GM21576 (cell line): ENCODE data around the gene GUCA2B.

ENCODE experiments used
- ATAC-seq: cut with Tn5 transposase; IDR thresholded peaks from one replicate; pipeline ENCODE4 v1.9.1; 2021; ENCODE audit warnings: mild to moderate bottlenecking, moderate library complexity; ENCODE audit not compliant: unreplicated experiment

Gene GUCA2B

DNA sequence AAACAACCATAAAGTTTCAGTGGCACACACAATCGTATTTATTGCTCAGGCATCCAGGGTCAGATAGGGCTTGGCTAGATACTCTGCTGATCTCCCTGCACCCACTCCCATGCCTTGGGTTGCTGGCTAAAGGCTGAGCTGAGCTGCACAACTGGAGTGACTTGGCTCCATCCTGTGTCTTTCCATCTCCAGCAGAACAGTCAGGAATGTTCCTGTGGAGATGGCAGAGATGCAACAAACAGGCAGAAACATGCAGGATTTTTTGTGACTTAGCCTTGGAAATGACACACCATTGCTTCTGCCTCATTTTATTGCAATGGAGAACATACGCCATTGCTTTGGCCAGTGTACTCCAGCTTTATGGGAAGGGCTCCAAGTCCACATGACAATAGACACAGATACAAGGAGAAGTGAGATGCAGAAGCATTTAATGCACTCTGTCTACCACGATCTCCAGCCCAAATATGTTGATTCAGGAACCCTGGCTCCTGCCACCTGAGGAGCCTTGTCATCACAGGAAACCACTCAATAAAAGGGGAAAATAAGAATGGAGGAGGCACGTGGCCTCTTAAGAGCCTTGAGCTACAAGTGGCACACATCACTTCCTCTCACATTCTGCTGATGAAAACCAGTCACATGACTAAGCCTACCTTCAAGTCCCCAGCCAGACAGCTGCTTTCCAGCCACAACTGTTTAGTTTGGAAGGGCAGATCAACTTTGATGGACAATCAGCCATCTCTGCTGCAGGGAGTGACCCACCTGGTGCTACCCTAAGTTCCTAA, 10.1 kb upstream of the GUCA2B start:
- ATAC-seq, result no peak

DNA sequence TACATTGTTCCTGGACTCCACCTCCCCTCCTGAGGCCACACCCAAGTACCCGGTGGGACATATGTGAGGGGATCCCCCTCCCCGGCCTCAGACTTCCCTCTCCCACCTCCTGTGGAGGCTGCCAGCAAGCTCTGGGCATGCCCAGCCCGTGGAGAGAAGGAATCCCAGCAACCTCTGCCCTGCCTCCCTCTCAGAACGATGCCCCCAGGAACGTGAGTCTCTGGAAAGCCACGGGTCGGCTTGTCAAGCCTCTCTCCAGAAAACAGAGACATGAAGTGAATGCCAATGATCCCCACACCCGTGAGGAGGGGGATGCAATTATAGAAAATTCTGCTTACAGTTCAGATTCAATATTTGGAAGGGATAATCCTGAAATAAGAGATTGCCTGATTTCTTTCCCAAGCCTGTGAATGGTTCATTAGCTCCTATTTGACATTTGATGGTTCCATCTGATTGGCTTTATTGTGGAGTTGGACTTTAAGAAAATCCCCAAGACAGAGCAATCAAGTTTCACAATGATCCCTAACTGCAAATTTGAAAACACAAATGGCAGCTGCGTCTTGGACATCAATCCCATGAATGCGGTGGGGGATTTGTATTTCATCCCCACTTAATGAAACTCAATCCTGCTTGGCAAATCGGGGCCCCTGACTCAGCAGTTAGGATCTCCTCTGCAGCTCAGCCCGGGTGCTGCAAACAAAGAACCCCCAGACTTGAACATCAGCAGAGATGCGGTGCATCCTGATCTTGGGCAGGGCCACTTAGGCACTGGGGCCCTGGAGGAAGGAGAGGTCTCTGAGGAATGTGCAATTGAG, 9.1 kb upstream of the GUCA2B start:
- no peak for ATAC-seq

- ATAC-seq, result no peak
Measured at GRCh38 chr1:42144711-42145388, 8.4 kb upstream of the GUCA2B start.

DNA sequence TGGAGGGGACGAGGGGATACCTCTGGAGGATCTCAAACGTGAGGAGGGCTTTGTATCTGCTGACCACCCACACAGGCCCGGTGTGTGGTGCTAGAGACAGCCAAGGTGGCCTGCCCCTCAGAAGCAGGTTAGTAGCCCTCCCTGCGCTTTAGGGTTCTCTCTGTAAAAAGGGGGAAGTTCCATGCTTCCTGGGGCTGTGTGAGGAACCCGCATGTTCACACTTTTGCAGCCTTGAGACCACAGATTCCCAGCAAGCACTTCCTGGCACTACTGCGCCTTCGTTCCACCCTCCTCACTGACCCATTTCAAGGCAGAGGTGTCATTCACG, 7.9 kb upstream of the GUCA2B start:
- ATAC-seq, result no peak

DNA sequence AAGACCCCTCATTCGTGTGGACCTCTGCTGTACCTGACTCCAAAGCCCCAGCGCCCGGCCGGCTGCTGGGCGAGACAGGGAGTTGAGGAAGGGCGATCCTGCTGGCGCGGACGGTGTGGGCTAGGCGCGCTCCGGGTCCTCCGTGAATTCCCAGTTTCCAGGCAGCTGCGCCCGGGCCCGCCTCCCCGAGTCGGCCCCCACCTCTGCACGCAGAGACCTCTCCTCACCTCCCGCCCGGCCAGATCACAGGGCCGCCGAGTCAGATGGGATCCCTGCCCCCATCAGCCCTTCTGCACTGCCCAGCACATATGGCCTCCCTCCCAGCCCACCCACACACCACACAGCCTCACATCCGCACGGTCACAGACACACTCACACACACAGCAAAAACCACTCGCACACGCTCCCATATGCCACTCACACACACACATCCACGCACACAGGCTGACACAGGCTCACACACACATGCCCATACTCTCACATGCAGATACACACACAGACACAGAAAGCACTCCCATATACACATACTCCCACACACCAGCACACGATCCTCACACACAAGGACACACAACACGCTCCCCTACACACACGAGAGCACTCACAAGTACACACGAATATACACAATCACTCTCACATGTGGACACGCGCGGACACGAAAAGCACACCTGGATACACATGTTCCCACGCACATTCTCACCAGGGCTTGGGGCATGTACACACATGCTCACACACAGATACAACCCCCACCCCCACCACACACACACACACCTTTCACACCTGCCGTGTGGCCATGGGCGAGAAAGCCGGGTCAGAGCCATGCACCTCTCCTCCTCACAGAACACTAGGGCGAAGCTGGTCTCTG, 7.2 kb upstream of the GUCA2B start:
- ATAC-seq, result no peak

- no peak for ATAC-seq
Measured at GRCh38 chr1:42146626-42147320, 6.4 kb upstream of the GUCA2B start.

DNA sequence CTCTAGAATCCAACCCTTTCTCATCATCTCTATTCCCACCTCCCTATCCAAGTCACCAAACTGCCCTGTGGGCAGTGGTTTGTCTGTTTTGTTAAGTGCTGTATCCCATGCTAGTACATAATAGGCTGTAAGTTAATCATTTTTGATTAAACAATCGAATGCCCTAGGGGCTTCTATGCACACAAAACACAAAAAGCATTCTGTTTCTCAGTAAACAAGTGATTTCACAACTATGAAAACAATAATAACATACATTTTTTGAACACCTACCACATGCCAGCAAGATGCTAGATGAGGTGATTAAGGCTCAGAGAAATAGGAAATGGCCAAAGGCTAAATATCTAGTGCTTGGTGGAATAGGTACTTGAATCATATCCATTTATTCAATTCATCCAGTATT, 5.0 kb upstream of the GUCA2B start:
- ATAC-seq, result no peak

- no peak for ATAC-seq
Measured at GRCh38 chr1:42150651-42151050, 2.6 kb upstream of the GUCA2B start.

DNA sequence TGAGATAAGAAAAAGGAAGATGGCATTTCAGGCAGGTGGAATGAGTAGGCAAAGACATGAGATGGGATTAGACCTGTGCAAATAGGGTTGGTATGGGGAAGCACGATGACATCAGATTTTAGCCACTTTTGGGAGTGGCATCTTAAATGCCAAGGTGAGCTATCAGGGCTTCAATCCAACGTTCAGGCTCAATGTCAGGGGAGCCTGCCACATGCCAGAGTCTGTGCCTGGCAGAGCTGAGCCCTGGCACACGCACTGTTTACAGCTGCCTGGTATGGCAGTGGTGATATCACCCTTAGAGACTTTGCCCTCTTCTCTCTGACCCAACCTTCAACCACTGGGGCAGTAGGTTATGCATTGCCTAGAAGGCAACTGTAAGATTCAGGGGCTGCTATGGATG, 1.1 kb upstream of the GUCA2B start:
- ATAC-seq, result no peak

DNA sequence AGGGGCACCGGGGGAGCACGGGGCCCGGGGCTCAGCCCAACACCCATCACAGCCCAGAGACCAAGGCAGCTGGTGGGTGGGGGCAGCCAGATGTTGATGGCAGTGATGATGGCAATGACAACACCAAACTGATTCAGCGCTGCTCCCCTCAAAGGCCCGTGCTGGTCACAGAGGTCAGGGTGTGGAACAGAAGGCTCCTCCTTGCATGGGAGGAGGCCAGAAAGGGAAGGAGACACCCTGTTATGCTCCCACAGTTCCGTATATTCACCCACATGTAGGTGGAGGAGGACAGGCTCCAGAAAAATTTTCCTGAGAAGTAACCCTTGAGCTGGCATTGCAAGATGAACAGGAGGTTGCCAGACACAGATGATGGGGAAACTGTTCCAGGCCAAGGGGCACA, 414 bp downstream of the GUCA2B start:
- ATAC-seq, result no peak

- no peak for ATAC-seq
Measured at GRCh38 chr1:42154685-42155084, 1.5 kb downstream of the GUCA2B start.

DNA sequence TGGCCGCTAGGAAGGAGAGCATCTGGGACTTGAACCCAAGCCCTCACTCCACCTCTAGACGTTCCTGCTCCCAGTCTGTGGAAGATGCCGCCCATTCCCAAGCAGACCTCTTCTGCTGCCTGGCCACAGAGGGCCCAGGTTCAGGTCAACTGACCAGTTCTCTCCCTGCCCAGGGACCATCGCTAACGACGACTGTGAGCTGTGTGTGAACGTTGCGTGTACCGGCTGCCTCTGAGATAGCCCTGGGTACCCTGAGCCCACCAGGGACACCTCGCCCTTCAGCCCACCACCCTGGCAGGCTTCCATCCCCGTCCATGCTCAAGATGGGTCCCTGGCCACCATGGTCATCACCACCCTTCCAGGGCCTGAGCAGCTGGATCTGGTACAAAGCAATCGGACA, 2.2 kb downstream of the GUCA2B start:
- ATAC-seq, result no peak

DNA sequence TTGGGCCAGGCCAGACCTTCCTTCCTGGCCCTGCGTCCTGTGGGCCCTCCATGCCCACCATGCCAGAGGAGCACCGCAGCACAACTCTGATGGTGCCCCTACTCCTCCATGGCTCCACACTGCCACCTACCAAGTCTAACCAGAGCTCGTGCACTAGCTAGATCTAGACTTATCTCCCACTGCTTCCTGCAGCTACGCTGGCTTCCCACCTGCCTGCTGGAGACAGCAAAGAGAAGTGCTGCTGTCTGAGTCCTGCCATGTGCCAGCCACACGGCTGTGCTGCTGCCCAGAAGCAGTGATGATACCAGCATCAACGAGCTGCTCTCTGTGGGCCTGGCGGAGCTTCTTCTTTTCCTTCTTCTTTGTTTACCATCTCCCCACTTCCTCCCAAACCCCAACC, 4.5 kb downstream of the GUCA2B start:
- ATAC-seq, result no peak

- no peak for ATAC-seq
Measured at GRCh38 chr1:42158189-42158588, 5.0 kb downstream of the GUCA2B start.

- no peak for ATAC-seq
Measured at GRCh38 chr1:42162181-42162580, 9.0 kb downstream of the GUCA2B start.

DNA sequence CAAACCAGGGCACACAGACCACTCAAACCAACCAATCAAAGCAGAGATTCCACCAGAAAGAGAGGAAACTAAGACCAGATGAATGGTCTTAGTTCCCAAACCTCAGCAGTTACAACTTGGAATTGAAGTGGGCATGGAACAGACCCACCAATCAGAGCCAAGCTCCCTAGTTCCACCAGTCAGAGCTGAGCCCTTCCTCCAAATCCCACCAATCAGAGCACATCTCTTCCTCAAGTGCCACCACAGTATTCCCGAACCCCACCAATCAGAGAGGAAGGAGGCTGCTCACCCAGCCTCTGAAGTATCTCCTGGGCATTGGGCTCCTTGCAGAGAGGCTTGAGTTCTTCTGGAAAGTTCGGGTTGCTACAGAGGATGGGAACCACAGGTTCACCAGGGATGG, 9.9 kb downstream of the GUCA2B start:
- no peak for ATAC-seq

DNA sequence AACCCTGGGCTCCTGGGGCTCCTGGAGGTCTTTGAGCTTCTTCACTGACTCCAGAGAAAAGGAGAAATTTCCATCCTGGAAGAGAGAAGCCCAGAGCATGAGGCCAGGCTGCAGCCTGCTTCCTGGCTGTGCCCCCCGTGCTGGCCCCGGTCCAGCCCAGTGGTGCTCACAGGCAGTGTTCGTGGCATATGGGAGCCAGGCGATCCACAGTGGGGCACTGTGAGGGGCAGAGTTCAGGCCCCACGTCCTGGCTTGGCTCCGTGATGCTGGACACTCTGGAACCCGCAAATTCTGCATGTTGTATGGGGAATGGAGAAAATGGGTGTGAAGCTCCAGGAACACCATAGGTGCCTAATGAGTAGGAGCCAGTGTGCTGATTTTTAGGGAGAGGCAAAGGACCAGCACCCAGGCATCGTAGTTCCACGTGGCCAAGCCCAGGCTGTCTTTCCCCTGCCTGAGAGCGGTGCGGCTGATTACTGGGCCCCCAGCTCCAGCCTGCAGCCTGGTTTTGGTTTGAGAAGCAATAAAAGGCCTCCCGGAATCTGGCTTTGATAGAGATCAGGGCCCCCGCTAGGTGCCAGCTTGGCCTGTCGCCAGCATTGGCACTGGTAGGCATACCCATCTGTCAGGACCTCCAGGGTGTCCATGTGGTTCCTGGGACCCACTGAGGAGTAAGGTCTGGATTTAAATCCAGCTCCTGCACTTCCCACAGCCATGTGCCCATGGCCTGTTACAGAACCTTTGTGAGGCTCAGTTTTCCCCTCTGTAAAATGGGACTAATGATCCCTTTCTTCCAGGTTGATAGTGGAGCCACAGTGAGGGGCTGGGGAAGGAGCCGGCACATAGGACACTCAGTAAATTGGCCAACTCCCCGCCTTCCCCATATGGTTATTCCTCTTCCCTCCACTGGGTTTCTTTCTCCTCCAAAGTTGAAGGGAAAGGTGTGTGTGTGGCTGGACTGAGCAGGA, 10.6 kb downstream of the GUCA2B start:
- no peak for ATAC-seq

DNA sequence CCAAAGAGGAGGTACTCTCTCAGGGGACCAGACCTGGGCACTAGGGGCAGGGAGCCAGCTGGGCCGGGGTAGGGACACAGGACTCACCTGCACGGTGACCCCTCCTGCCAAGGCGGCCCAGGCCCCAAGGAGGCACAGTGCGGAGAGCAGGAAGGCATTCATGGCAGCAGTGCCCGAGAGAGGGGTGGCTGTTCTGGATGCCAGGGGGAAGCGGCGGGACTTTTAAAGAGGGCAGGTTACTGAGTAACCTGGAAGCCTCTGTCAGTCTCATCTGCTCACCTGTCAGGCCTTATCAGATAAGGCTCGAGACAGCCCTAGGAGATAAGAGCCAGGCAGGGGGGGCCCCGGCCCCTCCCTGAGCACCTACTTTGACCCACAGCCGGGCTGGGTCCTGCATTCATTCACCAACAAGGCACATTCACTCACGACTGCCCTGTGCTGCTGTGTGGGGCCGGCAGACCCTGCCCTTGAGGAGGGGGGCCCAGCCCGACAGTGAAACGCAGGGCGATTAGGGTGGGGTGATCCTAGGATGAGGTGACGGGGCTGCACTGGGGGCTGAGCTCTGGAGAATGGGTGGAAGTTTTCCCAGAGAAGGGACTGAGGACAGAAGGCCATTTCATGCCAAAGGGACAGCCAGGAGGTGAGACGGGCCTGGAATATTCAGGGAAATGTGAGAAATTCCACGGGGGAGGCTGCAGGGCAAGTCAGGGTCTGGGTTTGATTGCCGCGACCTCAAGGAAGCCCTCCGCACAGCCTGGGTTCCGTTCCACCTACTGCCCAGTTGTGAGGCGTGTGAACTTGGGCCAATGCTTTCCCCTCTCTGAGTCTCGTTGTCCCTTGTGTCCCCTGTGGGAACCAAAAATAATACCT, 11.6 kb downstream of the GUCA2B start, which contains the start of gene GUCA2A:
TSS of gene GUCA2A (minus strand) at position 195 of the 870 bp plus-strand sequence. CDS start at position 162, 33 bp downstream.
- no peak for ATAC-seq
